ENCODE measurements around the gene C6orf15. TPM values are rescaled to one million over a fixed set of nuclear protein-coding genes. Genes with fewer than 3 reads are reported as not detected.

Gene C6orf15
- total RNA-seq, 1 donor from 2014 or later: not detected

GRCh38 chr6:31157513-31158139 lies 45.3 kb upstream of the C6orf15 start, which contains the start of gene CCHCR1:
CCHCR1 (minus strand) TSS chr6:31157802; CDS start chr6:31157600, 202 bp downstream.
- Histone ChIP-seq H3K27ac (peak within 1 kb of the TSS; percentile 53 to 70), H3K4me3 (peak within 1 kb of the TSS; percentile 70 to 86), H3K27me3 (no peaks in the 10 kb centered on the region), H3K4me1 (peaks cover 0 to 17% of the 10 kb centered on the region in 2 donors), H3K36me3 (peaks cover 0 to 5% of the 10 kb centered on the region in 2 donors), H3K9me3 (no peaks in the 10 kb centered on the region)
- TF ChIP-seq, protein P1, sequence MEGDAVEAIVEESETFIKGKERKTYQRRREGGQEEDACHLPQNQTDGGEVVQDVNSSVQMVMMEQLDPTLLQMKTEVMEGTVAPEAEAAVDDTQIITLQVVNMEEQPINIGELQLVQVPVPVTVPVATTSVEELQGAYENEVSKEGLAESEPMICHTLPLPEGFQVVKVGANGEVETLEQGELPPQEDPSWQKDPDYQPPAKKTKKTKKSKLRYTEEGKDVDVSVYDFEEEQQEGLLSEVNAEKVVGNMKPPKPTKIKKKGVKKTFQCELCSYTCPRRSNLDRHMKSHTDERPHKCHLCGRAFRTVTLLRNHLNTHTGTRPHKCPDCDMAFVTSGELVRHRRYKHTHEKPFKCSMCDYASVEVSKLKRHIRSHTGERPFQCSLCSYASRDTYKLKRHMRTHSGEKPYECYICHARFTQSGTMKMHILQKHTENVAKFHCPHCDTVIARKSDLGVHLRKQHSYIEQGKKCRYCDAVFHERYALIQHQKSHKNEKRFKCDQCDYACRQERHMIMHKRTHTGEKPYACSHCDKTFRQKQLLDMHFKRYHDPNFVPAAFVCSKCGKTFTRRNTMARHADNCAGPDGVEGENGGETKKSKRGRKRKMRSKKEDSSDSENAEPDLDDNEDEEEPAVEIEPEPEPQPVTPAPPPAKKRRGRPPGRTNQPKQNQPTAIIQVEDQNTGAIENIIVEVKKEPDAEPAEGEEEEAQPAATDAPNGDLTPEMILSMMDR (IDR thresholded peaks at IDR 0.05): no peak
- intact Hi-C loops (cut with DNase I): loop anchor here (1.0 kb wide), 3 partner anchors 20 to 115 kb away; partner anchors contain the start of gene HLA-C
- no peak for DNase-seq (ENCODE audit: low spot score in 2 of 2)

GRCh38 chr6:31156641-31157040 lies 44.3 kb upstream of the C6orf15 start:
- Histone ChIP-seq H3K9me3 (no peaks in the 10 kb centered on the region), H3K36me3 (peaks cover 0 to 5% of the 10 kb centered on the region in 2 donors), H3K27ac (no peak overlapping the region), H3K4me1 (peaks cover 0 to 17% of the 10 kb centered on the region in 2 donors), H3K27me3 (no peaks in the 10 kb centered on the region), H3K4me3 (no peak overlapping the region)
- TF ChIP-seq, protein P1 (IDR thresholded peaks at IDR 0.05): no peak
- intact Hi-C loops (cut with DNase I): no loop called here
- no peak for DNase-seq (ENCODE audit: low spot score in 2 of 2)

GRCh38 chr6:31154436-31154835 lies 42.1 kb upstream of the C6orf15 start:
- no peak overlapping the region for H3K4me3 ChIP-seq
- intact Hi-C loops (cut with DNase I): no loop called here
- no peaks in the 10 kb centered on the region for H3K9me3 ChIP-seq
- no peak overlapping the region for H3K27ac ChIP-seq
- DNase-seq (ENCODE audit: low spot score in 2 of 2): no peak
- H3K36me3 ChIP-seq: peaks cover 0 to 19% of the 10 kb centered on the region in 2 donors
- no peaks in the 10 kb centered on the region for H3K27me3 ChIP-seq
- TF ChIP-seq, protein P1 (IDR thresholded peaks at IDR 0.05): no peak
- H3K4me1 ChIP-seq: peaks cover 0 to 15% of the 10 kb centered on the region in 2 donors

DNA sequence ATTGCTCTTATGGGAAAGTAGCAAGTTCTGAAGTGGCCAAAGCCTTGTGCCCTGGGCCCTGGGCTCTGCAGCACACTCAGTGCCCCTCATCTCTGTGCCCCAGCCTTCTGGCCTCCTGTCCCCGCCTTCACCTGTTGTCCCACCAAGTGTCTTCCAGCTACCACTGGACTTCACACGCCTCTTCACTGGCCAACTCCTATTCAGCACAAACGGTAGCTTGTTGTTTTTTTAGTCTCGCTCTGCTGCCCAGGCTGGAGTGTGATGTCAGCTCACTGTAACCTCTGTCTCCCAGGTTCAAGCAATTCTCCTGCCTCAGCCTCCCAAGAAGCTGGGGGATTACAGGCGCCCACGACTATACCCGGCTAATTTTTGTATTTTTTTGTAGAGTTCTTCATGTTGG lies 40.4 kb upstream of the C6orf15 start:
- Histone ChIP-seq H3K27ac (no peak overlapping the region), H3K9me3 (no peaks in the 10 kb centered on the region), H3K27me3 (no peaks in the 10 kb centered on the region), H3K4me3 (no peak overlapping the region), H3K4me1 (peaks cover 0 to 7% of the 10 kb centered on the region in 2 donors), H3K36me3 (peaks cover 0 to 19% of the 10 kb centered on the region in 2 donors)
- intact Hi-C loops (cut with DNase I): no loop called here
- DNase-seq (ENCODE audit: low spot score in 2 of 2): no peak
- TF ChIP-seq, protein P1 (IDR thresholded peaks at IDR 0.05): no peak

DNA sequence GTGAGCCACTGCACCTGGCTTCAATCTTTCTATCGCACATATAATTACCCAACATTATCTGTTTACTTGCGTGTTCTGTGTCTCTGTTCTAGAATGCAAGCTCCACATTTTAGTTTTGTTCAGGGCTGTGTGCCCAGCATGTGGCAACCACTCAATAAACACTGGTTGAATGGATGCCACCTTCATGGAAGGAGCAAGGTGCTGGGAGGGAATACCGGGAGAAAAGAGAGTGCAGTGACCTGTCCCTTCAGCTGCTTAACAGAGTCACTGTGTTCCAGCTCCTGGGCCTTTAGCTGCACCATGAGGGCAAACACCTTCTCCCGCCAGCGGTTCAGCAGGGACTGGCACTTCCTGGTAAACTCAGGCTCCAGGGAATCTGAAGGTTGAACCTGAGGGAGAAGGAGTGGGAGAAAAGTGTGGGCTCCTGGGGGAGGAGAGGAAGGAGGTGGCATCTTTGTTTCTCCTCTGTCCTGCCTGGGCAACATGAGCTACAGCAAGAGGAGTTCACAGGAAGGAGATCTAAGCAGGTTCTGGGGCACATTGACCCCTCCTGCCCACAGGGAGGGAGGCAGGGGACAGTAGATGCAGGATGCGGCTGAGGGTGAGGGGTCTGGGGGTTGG lies 37.6 kb upstream of the C6orf15 start:
- TF ChIP-seq, protein P1 (IDR thresholded peaks at IDR 0.05): no peak
- intact Hi-C loops (cut with DNase I): no loop called here
- Histone ChIP-seq H3K36me3 (peaks cover 0 to 21% of the 10 kb centered on the region in 2 donors), H3K27ac (no peak overlapping the region), H3K9me3 (no peaks in the 10 kb centered on the region), H3K27me3 (no peaks in the 10 kb centered on the region), H3K4me3 (no peak overlapping the region), H3K4me1 (no peaks in the 10 kb centered on the region)
- DNase-seq (ENCODE audit: low spot score in 2 of 2): no peak

Measured in ascending aorta (tissue), 2 donors.